Measurements from ENCODE around the gene PRKCE.

The PRKCE gene

GRCh38 chr2:45651415-45652089, at the start of gene PRKCE:
TSS of gene PRKCE (plus strand) at chr2:45651675.
- peak; percentile 8 for DNase-seq

- DNase-seq = no peak
Observed at GRCh38 chr2:45602624-45603023, 48.9 kb upstream of the PRKCE start.

GRCh38 chr2:45605116-45605515, 46.4 kb upstream of the PRKCE start:
- DNase-seq = no peak

GRCh38 chr2:45606796-45607195, 44.7 kb upstream of the PRKCE start:
- no peak for DNase-seq

GRCh38 chr2:45607701-45608100, 43.8 kb upstream of the PRKCE start:
- DNase-seq = peak; percentile 43

- DNase-seq = peak; percentile 76
Observed at GRCh38 chr2:45610281-45611019, 41.0 kb upstream of the PRKCE start.

- DNase-seq = peak; percentile 97
Observed at GRCh38 chr2:45611020-45611859, 40.2 kb upstream of the PRKCE start, which contains the start of gene SRBD1. TSS of gene SRBD1 (minus strand) at chr2:45611267. CDS start at chr2:45605441, 5,826 bp downstream.

GRCh38 chr2:45612285-45612684, 39.2 kb upstream of the PRKCE start:
- DNase-seq = no peak

GRCh38 chr2:45612731-45613130, 38.7 kb upstream of the PRKCE start:
- DNase-seq = no peak

- no peak for DNase-seq
Observed at GRCh38 chr2:45614330-45614729, 37.1 kb upstream of the PRKCE start.

- DNase-seq = no peak
Observed at GRCh38 chr2:45614871-45615415, 36.5 kb upstream of the PRKCE start.

GRCh38 chr2:45616658-45617411, 34.6 kb upstream of the PRKCE start:
- DNase-seq = no peak

- no peak for DNase-seq
Observed at GRCh38 chr2:45617496-45617895, 34.0 kb upstream of the PRKCE start.

- no peak for DNase-seq
Observed at GRCh38 chr2:45622336-45623075, 29.0 kb upstream of the PRKCE start.

GRCh38 chr2:45623098-45623497, 28.4 kb upstream of the PRKCE start:
- no peak for DNase-seq

GRCh38 chr2:45625824-45626223, 25.7 kb upstream of the PRKCE start:
- no peak for DNase-seq

- no peak for DNase-seq
Observed at GRCh38 chr2:45626387-45627221, 24.9 kb upstream of the PRKCE start.

GRCh38 chr2:45627911-45628310, 23.6 kb upstream of the PRKCE start:
- DNase-seq = no peak

- DNase-seq = peak; percentile 78
Observed at GRCh38 chr2:45629971-45630370, 21.5 kb upstream of the PRKCE start.

GRCh38 chr2:45631319-45631718, 20.2 kb upstream of the PRKCE start:
- no peak for DNase-seq

GRCh38 chr2:45631955-45632354, 19.5 kb upstream of the PRKCE start:
- no peak for DNase-seq
